MM.1S (cell line): ENCODE results near the gene CADPS.

Experiments
- DNase-seq: peaks from one replicate; pipeline ENCODE4 v3.0.0-alpha.2; 2015
- H2AFZ ChIP-seq: fragments of 300-600 bp; sonication (generic); 2 replicates; pipeline ENCODE4 v1.6.0; 2016; ENCODE audit warnings: antibody characterized with exemption, low read length
- H3F3A ChIP-seq: fragments of 300-600 bp; sonication (generic); 2 replicates; pipeline ENCODE4 v1.6.1; 2016; ENCODE audit warnings: mild to moderate bottlenecking, antibody characterized with exemption, low read length, moderate library complexity, mixed read lengths; ENCODE audit not compliant: insufficient read depth
- H3K27ac ChIP-seq: fragments of 300-600 bp; sonication (generic); 2 replicates; pipeline ENCODE4 v1.5.1; 2016; ENCODE audit warnings: mild to moderate bottlenecking, low read length
- H3K27me3 ChIP-seq: fragments of 300-600 bp; sonication (generic); replicated peaks from 2 replicates; pipeline ENCODE4 v1.6.0; 2016; ENCODE audit warnings: low read length; ENCODE audit not compliant: insufficient read depth
- H3K36me3 ChIP-seq: fragments of 300-600 bp; sonication (generic); replicated peaks from 2 replicates; pipeline ENCODE4 v1.6.1; 2016; ENCODE audit warnings: mild to moderate bottlenecking, low read length, mixed read lengths; ENCODE audit not compliant: insufficient read depth
- H3K4me1 ChIP-seq: fragments of 300-600 bp; sonication (generic); 2 replicates; pipeline ENCODE4 v1.6.1; 2016; ENCODE audit warnings: low read length, mixed read lengths
- H3K4me2 ChIP-seq: fragments of 300-600 bp; sonication (generic); 2 replicates; pipeline ENCODE4 v1.6.0; 2016; ENCODE audit warnings: low read depth, low read length
- H3K4me3 ChIP-seq: fragments of 300-600 bp; sonication (generic); 2 replicates; pipeline ENCODE4 v1.5.1; 2016; ENCODE audit warnings: low read length, mixed read lengths
- H3K79me2 ChIP-seq: fragments of 300-600 bp; sonication (generic); 2 replicates; pipeline ENCODE4 v1.6.1; 2016; ENCODE audit warnings: mixed run types, low read length, mixed read lengths
- H3K9ac ChIP-seq: fragments of 300-600 bp; sonication (generic); 2 replicates; pipeline ENCODE4 v1.6.1; 2016; ENCODE audit warnings: low read length, mixed read lengths
- H3K9me2 ChIP-seq: fragments of 300-600 bp; sonication (generic); replicated peaks from 2 replicates; pipeline ENCODE4 v1.6.1; 2016; ENCODE audit warnings: mild to moderate bottlenecking, low read length, mixed read lengths; ENCODE audit not compliant: insufficient read depth
- H3K9me3 ChIP-seq: fragments of 300-600 bp; sonication (generic); replicated peaks from 2 replicates; pipeline ENCODE4 v1.6.1; 2016; ENCODE audit warnings: mild to moderate bottlenecking, low read length, mixed read lengths; ENCODE audit not compliant: insufficient read depth
- H4K20me1 ChIP-seq: fragments of 300-600 bp; sonication (generic); 2 replicates; pipeline ENCODE4 v1.6.1; 2016; ENCODE audit warnings: mild to moderate bottlenecking, low read length, moderate library complexity, mixed read lengths; ENCODE audit not compliant: insufficient read depth
- CTCF ChIP-seq: fragments of 300-600 bp; sonication (generic); IDR thresholded peaks from 2 replicates; pipeline ENCODE4 v1.5.1; 2016; ENCODE audit warnings: antibody characterized with exemption, low read length, mixed read lengths
- EZH2 ChIP-seq: fragments of 300-600 bp; sonication (generic); optimal IDR thresholded peaks from 2 replicates; pipeline ENCODE3; 2017; ENCODE audit warnings: low read depth, mild to moderate bottlenecking, antibody characterized with exemption, low read length, mixed read lengths
- EZH2phosphoT487 ChIP-seq: fragments of 300-600 bp; sonication (generic); IDR thresholded peaks from 2 replicates; pipeline ENCODE4 v1.6.1; 2018; ENCODE audit warnings: antibody characterized with exemption, low read length

CADPS gene

DNA sequence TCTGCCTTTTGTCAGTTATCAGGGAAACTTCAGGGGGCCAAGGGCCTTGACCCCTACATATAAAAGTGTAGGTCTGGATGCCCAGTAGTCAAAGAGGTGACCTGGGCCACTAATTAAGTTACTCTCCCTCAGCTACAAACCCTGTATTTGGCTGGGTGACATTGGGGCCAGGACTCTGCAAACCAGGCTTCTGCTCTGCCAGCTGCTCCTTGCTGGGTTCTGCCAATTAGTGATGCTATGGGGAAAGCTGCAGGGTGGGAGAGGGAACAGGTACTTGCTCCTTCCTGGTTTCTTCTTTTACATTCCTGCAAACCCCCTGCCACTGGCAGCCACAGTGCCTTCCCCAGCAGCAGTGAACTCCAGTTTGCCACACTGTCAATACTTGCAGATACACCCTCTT is 179.2 kb downstream of the CADPS start:
- no peaks in the 10 kb centered on the region for H3K36me3 ChIP-seq
- no peak overlapping the region for H3K9ac ChIP-seq
- H3K9me3 ChIP-seq = no peaks in the 10 kb centered on the region
- no peak overlapping the region for H3K4me2 ChIP-seq
- H2AFZ ChIP-seq = no peak overlapping the region
- H3K9me2 ChIP-seq = no peaks in the 10 kb centered on the region
- H3K27ac ChIP-seq = no peak overlapping the region
- DNase-seq = no peak
- H3K79me2 ChIP-seq = no peaks in the 10 kb centered on the region
- TF ChIP-seq EZH2 (no peak), CTCF (no peak), EZH2phosphoT487 (no peak)
- H3K27me3 ChIP-seq = no peaks in the 10 kb centered on the region
- H3K4me1 ChIP-seq = no peaks in the 10 kb centered on the region
- H3K4me3 ChIP-seq = no peak overlapping the region
- H3F3A ChIP-seq = no peaks in the 10 kb centered on the region
- H4K20me1 ChIP-seq = no peaks in the 10 kb centered on the region

DNA sequence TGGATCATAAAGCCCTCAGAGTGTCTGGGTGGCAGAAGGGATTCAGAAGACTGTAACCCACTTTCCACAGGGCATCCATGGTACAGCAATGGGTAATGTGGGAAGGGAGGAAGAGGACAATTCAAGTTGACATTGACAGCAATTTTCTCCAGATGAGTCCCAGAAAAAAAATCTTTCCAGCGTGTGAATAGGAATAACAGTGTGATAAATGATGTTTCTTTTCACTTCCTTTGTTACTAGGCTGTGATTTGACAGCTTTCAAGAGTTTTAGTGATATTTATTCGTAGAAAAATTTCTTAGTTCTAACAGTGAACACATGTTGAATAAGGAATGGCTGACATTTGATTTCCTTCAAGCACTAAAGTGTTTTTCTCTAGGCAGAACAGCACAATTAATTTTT is 186.4 kb downstream of the CADPS start:
- H3K9me3 ChIP-seq = no peaks in the 10 kb centered on the region
- TF ChIP-seq CTCF (no peak), EZH2phosphoT487 (no peak), EZH2 (no peak)
- H2AFZ ChIP-seq = no peak overlapping the region
- no peak overlapping the region for H3K9ac ChIP-seq
- H4K20me1 ChIP-seq = no peaks in the 10 kb centered on the region
- no peaks in the 10 kb centered on the region for H3K79me2 ChIP-seq
- H3K27ac ChIP-seq = no peak overlapping the region
- H3K4me3 ChIP-seq = no peak overlapping the region
- no peaks in the 10 kb centered on the region for H3F3A ChIP-seq
- no peaks in the 10 kb centered on the region for H3K4me1 ChIP-seq
- H3K4me2 ChIP-seq = no peak overlapping the region
- DNase-seq = no peak
- H3K36me3 ChIP-seq = no peaks in the 10 kb centered on the region
- H3K9me2 ChIP-seq = no peaks in the 10 kb centered on the region
- no peaks in the 10 kb centered on the region for H3K27me3 ChIP-seq

GRCh38 chr3:62688050-62688449 is 187.2 kb downstream of the CADPS start:
- Histone ChIP-seq H3K9ac (no peak overlapping the region), H3K4me1 (no peaks in the 10 kb centered on the region), H3K9me3 (no peaks in the 10 kb centered on the region), H3K27ac (no peak overlapping the region), H3K79me2 (no peaks in the 10 kb centered on the region), H3K4me2 (no peak overlapping the region), H3F3A (no peaks in the 10 kb centered on the region), H3K36me3 (no peaks in the 10 kb centered on the region), H3K27me3 (no peaks in the 10 kb centered on the region), H2AFZ (no peak overlapping the region), H3K4me3 (no peak overlapping the region), H3K9me2 (no peaks in the 10 kb centered on the region), H4K20me1 (no peaks in the 10 kb centered on the region)
- no peak for DNase-seq
- TF ChIP-seq EZH2 (no peak), CTCF (no peak), EZH2phosphoT487 (no peak)
